HepG2 (cell line): Measurements from ENCODE around the gene ZCCHC24. TPM values are rescaled to one million over a fixed set of nuclear protein-coding genes. Genes with fewer than 3 reads are reported as not detected.

Experiments
- ARHGAP35 ChIP-seq: sonication (generic); formaldehyde crosslinking; IDR thresholded peaks from 2 replicates; pipeline ENCODE4 v1.9.0; 2022; ENCODE audit warnings: mild to moderate bottlenecking, inconsistent platforms, moderate library complexity, missing genetic modification reagents, borderline replicate concordance
- ARNT ChIP-seq: fragments of 450-650 bp; IDR thresholded peaks from 2 replicates; pipeline ENCODE4 v1.6.1; 2017
- BRD4 ChIP-seq: sonication (generic); formaldehyde crosslinking; IDR thresholded peaks from 2 replicates; pipeline ENCODE4 v1.4.0; 2020; ENCODE audit warnings: missing genetic modification reagents
- ETS1 ChIP-seq: sonication (generic); formaldehyde crosslinking; IDR thresholded peaks from 2 replicates; pipeline ENCODE4 v1.4.0; 2020; ENCODE audit warnings: missing genetic modification reagents
- FOXP1 ChIP-seq, 2 experiments: fragments of 450-650 bp in 1 of 2; IDR thresholded peaks; 2 replicates each; pipeline ENCODE4 v1.6.1; 2017 to 2018; ENCODE audit warnings: antibody characterized with exemption in 1 of 2
- HNF1B ChIP-seq: sonication (generic); formaldehyde crosslinking; IDR thresholded peaks from 2 replicates; pipeline ENCODE4 v1.5.1; 2020; ENCODE audit warnings: mild to moderate bottlenecking, moderate library complexity, missing genetic modification reagents
- HNRNPUL1 ChIP-seq: fragments of 200-400 bp; formaldehyde crosslinking; IDR thresholded peaks from 2 replicates; pipeline ENCODE4 v1.6.1; 2017; ENCODE audit warnings: low read depth, mild to moderate bottlenecking, low read length, moderate library complexity
- KDM5A ChIP-seq: fragments of 200-600 bp; sonication (generic); IDR thresholded peaks from 2 replicates; pipeline ENCODE4 v1.7.0; 2018; ENCODE audit warnings: antibody characterized with exemption, mild to moderate bottlenecking, low read length, borderline replicate concordance
- MXI1 ChIP-seq: IDR thresholded peaks from 3 replicates; pipeline ENCODE4 v1.6.1; 2012; ENCODE audit warnings: low read depth, low read length, inconsistent platforms, borderline replicate concordance
- NCOA5 ChIP-seq: sonication (generic); formaldehyde crosslinking; IDR thresholded peaks from 2 replicates; pipeline ENCODE4 v1.4.0; 2020; ENCODE audit warnings: missing genetic modification reagents
- PHB2 ChIP-seq: fragments of 450-650 bp; IDR thresholded peaks from 2 replicates; pipeline ENCODE4 v1.6.1; 2018; ENCODE audit not compliant: partially characterized antibody
- SKI ChIP-seq: fragments of 450-650 bp; IDR thresholded peaks from one replicate; pipeline ENCODE4 v1.6.1; 2018; ENCODE audit warnings: mild to moderate bottlenecking; ENCODE audit not compliant: partially characterized antibody
- SRSF1 ChIP-seq: fragments of 200-400 bp; formaldehyde crosslinking; optimal IDR thresholded peaks from 2 replicates; pipeline ENCODE3; 2017; ENCODE audit warnings: mild to moderate bottlenecking, low read depth, low read length, moderate library complexity
- TMF1 ChIP-seq: sonication (generic); formaldehyde crosslinking; IDR thresholded peaks from 2 replicates; pipeline ENCODE4 v1.8.1; 2022; ENCODE audit warnings: low read depth, missing genetic modification reagents
- ZBTB1 ChIP-seq: sonication (generic); formaldehyde crosslinking; IDR thresholded peaks from 2 replicates; pipeline ENCODE4 v1.4.0; 2020; ENCODE audit warnings: missing genetic modification reagents, borderline replicate concordance
- ZBTB7A ChIP-seq: sonication (generic); formaldehyde crosslinking; IDR thresholded peaks from 2 replicates; pipeline ENCODE4 v1.8.0; 2022; ENCODE audit warnings: mild to moderate bottlenecking, missing genetic modification reagents
- ZFY ChIP-seq: sonication (generic); formaldehyde crosslinking; IDR thresholded peaks from 2 replicates; pipeline ENCODE4 v1.4.0; 2020; ENCODE audit warnings: missing genetic modification reagents
- ZMYM4 ChIP-seq: sonication (generic); formaldehyde crosslinking; IDR thresholded peaks from 2 replicates; pipeline ENCODE4 v1.8.1; 2023; ENCODE audit warnings: mild to moderate bottlenecking, missing genetic modification reagents
- ZNF17 ChIP-seq: sonication (generic); formaldehyde crosslinking; IDR thresholded peaks from 2 replicates; pipeline ENCODE4 v1.5.0; 2020; ENCODE audit warnings: mild to moderate bottlenecking, missing genetic modification reagents
- ZNF18 ChIP-seq: sonication (generic); formaldehyde crosslinking; IDR thresholded peaks from 2 replicates; pipeline ENCODE4 v1.8.0; 2022; ENCODE audit warnings: mild to moderate bottlenecking, missing genetic modification reagents; ENCODE audit not compliant: insufficient replicate concordance
- ZNF331 ChIP-seq: sonication (generic); formaldehyde crosslinking; IDR thresholded peaks from 2 replicates; pipeline ENCODE4 v1.4.0; 2020; ENCODE audit warnings: missing genetic modification reagents
- ZNF383 ChIP-seq: sonication (generic); formaldehyde crosslinking; IDR thresholded peaks from 2 replicates; pipeline ENCODE4 v1.4.0; 2020; ENCODE audit warnings: missing genetic modification reagents, mild to moderate bottlenecking, borderline replicate concordance
- ZNF580 ChIP-seq: IDR thresholded peaks from 2 replicates; pipeline ENCODE4 v1.6.1; 2016; ENCODE audit warnings: low read depth, borderline replicate concordance
- ZNF597 ChIP-seq: sonication (generic); formaldehyde crosslinking; IDR thresholded peaks from 2 replicates; pipeline ENCODE4 v1.5.0; 2020; ENCODE audit warnings: missing genetic modification reagents
- ZSCAN31 ChIP-seq: sonication (generic); formaldehyde crosslinking; IDR thresholded peaks from 2 replicates; pipeline ENCODE4 v1.5.0; 2020; ENCODE audit warnings: low read depth, mild to moderate bottlenecking, missing genetic modification reagents
- polyA plus RNA-seq, 8 experiments: library from polyadenylated mRNA; depleted of rRNA in 3 of 8; stranded (reverse) in 7 of 8; unstranded in 1 of 8; fragments of >200 nt; fragmentation: Illumina TruSeq in 4 of 8; extraction: Trizol in 4 of 8; gene quantifications; 2 replicates each; pipeline versions ENCODE4 v1.2.1 to v1.2.3, GENCODE V29; 2011 to 2016; ENCODE audit warnings: low read depth in 4 of 8, missing spikeins in 1 of 8, mixed read lengths in 1 of 8; ENCODE audit not compliant: insufficient read depth in 1 of 8
- total RNA-seq, 5 experiments: library from RNA; depleted of rRNA; stranded (reverse); fragments of >200 nt; fragmentation: Illumina TruSeq; extraction: Trizol; gene quantifications; 2 replicates each; pipeline ENCODE4 v1.2.3, GENCODE V29; 2016; ENCODE audit warnings: low read depth in 1 of 5

ZCCHC24 gene
- total and polyA plus RNA-seq, 2 of the 13 experiments (the other 11 are each of a cell fraction or from before 2014, with no cell fraction given): 3.1 to 7.9 TPM

- TF ChIP-seq ZNF383 (CRISPR knock-in tag): no peak
- peak; percentile 82 for TF ChIP-seq HNF1B (CRISPR knock-in tag)
- no peak for TF ChIP-seq PHB2
- TF ChIP-seq SRSF1: no peak
- no peak for TF ChIP-seq FOXP1 (IDR thresholded peaks at IDR 0.05)
- TF ChIP-seq FOXP1 (CRISPR knock-in tag; IDR thresholded peaks at IDR 0.05): peak; percentile 75; the same call in 1 of the 2 replicates
- TF ChIP-seq ARNT: no peak
- TF ChIP-seq ZNF580 (CRISPR knock-in tag): peak; percentile 98
- TF ChIP-seq KDM5A: no peak
- no peak for TF ChIP-seq ZBTB1
- TF ChIP-seq TMF1 (CRISPR knock-in tag): no peak
- no peak; the same call in 1 of the 2 replicates for TF ChIP-seq BRD4 (CRISPR knock-in tag)
- no peak for TF ChIP-seq ZNF17
- TF ChIP-seq ZBTB7A (CRISPR knock-in tag): peak; percentile 30; the same call in 1 of the 2 replicates
- TF ChIP-seq ZNF18 (CRISPR knock-in tag): peak; percentile 57
- peak; percentile 89 for TF ChIP-seq ZMYM4
- TF ChIP-seq ETS1: no peak
- peak; percentile 73 for TF ChIP-seq ZSCAN31 (CRISPR knock-in tag)
- TF ChIP-seq NCOA5 (CRISPR knock-in tag): no peak
- peak; percentile 93 for TF ChIP-seq ZFY
- peak; percentile 98 for TF ChIP-seq SKI
- TF ChIP-seq ZNF597 (CRISPR knock-in tag): no peak
- TF ChIP-seq ARHGAP35 (CRISPR knock-in tag): peak; percentile 73; the same call in 1 of the 2 replicates
- TF ChIP-seq HNRNPUL1: no peak
- 0 out of 3 replicates have a peak, but pooled peaks have one; percentile 28 for TF ChIP-seq MXI1
- peak; percentile 93 for TF ChIP-seq ZNF331
These were observed 109.8 kb downstream of the ZCCHC24 start (continued) for GRCh38 chr10:79335470-79336235.
